NCI-H748 treated with DMSO at 0.1 percent for 48 hours (cell line): ENCODE results near the gene APOA1.
A peak's percentile ranks its signal among the peaks of the same experiment; 100 is the strongest.

Experiments used
- DNase-seq: peaks from one replicate; lab custom pipeline; 2025; lab: John Stamatoyannopoulos, UW

The APOA1 gene

GRCh38 chr11:116788534-116788933, 48.9 kb downstream of the APOA1 start:
- no peak for DNase-seq

GRCh38 chr11:116787786-116788486, 49.5 kb downstream of the APOA1 start, which contains the start of gene ZPR1:
Gene ZPR1 (minus strand): TSS chr11:116788023. CDS start chr11:116787990, 33 bp downstream.
- peak; percentile 6 for DNase-seq

GRCh38 chr11:116787436-116787785, 50.0 kb downstream of the APOA1 start:
- DNase-seq = no peak

GRCh38 chr11:116786966-116787365, 50.5 kb downstream of the APOA1 start:
- DNase-seq = no peak

GRCh38 chr11:116786326-116786725, 51.1 kb downstream of the APOA1 start:
- DNase-seq = no peak
